ENCODE results near the gene HOXB5. TPM values are rescaled to one million over a fixed set of nuclear protein-coding genes. Genes with fewer than 3 reads are reported as not detected.
A peak's percentile ranks its signal among the peaks of the same experiment; 100 is the strongest.

HOXB5 gene
- total RNA-seq, 1 donor from 2014 or later: 2.1 TPM

DNA sequence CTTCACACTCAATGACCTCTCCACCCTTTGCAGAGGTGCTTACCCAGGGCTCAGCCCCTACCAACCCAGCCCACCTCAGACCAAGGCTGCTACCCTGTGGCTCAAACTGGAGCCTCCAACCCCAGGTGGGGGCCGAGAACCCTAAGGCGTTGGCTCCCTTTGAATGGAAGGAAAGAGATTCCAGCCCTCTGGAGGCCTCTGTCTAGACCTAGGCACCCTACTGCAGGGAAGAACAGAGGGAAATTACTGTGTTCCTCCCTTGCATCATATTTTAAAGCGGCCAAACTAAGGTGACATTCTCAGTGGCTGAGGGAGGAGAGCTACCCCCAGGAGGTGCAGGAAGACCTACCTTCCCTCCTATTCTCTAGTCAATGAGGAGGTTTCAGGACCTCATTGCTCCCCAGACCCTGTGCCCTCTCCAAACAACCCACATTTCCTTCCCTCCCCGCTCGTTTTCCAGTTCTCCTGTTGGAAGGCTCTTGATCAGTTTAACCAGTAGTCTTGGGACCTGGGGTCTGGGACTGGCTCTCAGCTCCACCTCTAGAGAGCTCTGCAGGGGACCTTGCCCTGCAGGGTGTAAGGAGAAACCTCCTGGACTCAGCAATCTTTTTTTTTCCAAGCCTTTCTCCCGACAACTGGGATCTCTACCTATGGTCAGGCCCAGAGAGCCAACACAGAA, 27.0 kb upstream of the HOXB5 start:
- no peak overlapping the region for H3K27ac Mint-ChIP-seq
- no peaks in the 10 kb centered on the region for H3K36me3 Mint-ChIP-seq (ENCODE audit: insufficient read depth)
- H3K4me1 Mint-ChIP-seq (ENCODE audit: low read depth): peaks cover 4% of the 10 kb centered on the region
- DNase-seq (ENCODE audit: low spot score, unreplicated experiment): no peak
- TF ChIP-seq CTCF (IDR thresholded peaks at IDR 0.05; ENCODE audit: unreplicated experiment): no peak
- no peaks in the 10 kb centered on the region for H3K9me3 Mint-ChIP-seq (ENCODE audit: low read depth)
- H3K27me3 Mint-ChIP-seq: peaks cover 93% of the 10 kb centered on the region
- H3K4me3 Mint-ChIP-seq (ENCODE audit: low read depth): no peak overlapping the region

DNA sequence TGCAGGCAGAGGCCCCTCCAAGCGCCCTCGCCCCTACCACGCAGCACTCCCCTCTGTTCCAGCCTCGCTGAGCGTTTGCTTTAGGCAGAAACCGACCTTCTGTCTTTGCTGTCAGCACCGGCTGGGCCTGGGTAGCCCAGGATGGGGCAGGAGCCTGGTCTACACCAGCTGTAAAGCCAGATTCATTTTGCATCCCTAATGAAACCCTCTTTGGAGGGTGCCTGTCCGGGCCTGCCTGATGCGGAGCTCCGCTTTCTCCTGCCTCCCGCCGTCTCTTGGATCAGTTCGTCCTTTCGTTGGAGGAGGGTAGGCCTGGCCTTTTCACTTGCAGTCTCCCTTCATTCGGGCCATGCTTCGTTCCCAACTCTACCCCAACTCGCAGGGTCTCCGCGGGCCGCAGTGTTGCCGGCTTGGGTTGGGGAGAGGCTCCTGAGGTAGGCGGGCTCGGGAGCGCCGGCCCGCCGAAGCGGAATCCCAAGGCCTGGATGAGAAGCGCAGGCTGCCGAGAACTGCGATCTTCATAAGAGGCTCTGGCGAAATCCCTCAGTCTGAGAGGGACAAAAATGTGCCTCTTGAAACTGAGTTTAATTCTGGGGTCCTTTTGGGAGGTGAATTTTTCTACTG, 26.4 kb upstream of the HOXB5 start:
- peaks cover 97% of the 10 kb centered on the region for H3K27me3 Mint-ChIP-seq
- no peak for DNase-seq (ENCODE audit: low spot score, unreplicated experiment)
- peaks cover 3% of the 10 kb centered on the region for H3K4me1 Mint-ChIP-seq (ENCODE audit: low read depth)
- peak overlapping the region; percentile 16 for H3K27ac Mint-ChIP-seq
- H3K36me3 Mint-ChIP-seq (ENCODE audit: insufficient read depth): no peaks in the 10 kb centered on the region
- no peaks in the 10 kb centered on the region for H3K9me3 Mint-ChIP-seq (ENCODE audit: low read depth)
- no peak for TF ChIP-seq CTCF (IDR thresholded peaks at IDR 0.05; ENCODE audit: unreplicated experiment)
- no peak overlapping the region for H3K4me3 Mint-ChIP-seq (ENCODE audit: low read depth)

- peak overlapping the region; percentile 71 for H3K27ac Mint-ChIP-seq
These were observed 24.8 kb upstream of the HOXB5 start for GRCh38 chr17:48618256-48618896.

DNA sequence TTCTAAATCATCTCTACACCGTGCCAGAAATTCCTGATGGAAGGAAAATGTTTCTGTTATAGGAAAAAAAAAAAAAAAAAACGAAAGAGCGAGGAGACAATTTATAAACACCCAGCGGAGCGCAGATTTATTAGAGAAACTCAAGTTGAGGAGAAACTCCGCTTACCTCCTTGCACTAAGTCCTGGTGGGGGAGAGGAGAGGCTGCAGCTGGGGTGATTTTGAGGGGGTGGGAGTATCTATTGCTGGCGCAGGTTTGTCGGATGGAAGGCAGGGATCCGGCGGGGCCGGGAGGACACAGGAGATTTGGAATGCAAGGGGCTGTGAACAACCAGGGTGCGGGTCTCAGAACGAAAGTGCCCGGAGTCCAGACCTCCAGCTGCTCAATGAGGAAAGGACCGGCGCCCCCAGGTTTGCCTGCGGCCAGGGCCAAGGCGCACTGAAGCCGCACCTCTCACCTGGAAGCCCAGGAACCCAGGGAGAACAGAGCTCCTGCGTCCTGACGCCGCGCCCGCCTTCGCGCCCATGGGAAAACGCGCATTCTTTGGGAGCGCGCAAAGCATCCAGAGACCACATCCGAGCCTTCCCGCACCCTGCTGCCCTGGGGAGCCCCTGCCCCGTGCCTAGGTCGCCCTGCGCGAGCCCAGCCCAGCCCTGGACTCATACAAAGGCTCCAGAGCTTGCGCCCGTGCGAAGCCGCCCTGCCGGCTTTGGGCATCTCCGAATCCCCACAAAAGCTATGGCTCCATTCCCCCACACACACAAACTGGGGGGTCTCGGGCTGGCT, 24.1 kb upstream of the HOXB5 start:
- DNase-seq (ENCODE audit: low spot score, unreplicated experiment): no peak
- Mint-ChIP-seq H3K36me3 (ENCODE audit: insufficient read depth) (no peaks in the 10 kb centered on the region), H3K27me3 (peaks cover 98% of the 10 kb centered on the region), H3K4me1 (ENCODE audit: low read depth) (peaks cover 4% of the 10 kb centered on the region), H3K27ac (peak overlapping the region; percentile 5), H3K4me3 (ENCODE audit: low read depth) (no peak overlapping the region), H3K9me3 (ENCODE audit: low read depth) (no peaks in the 10 kb centered on the region)
- TF ChIP-seq CTCF (IDR thresholded peaks at IDR 0.05; ENCODE audit: unreplicated experiment): no peak

More at GRCh38 chr17:48618256-48618896, 24.8 kb upstream of the HOXB5 start:
- no peaks in the 10 kb centered on the region for H3K9me3 Mint-ChIP-seq (ENCODE audit: low read depth)
- peak; percentile 93 for DNase-seq (ENCODE audit: low spot score, unreplicated experiment)
- H3K36me3 Mint-ChIP-seq (ENCODE audit: insufficient read depth): no peaks in the 10 kb centered on the region
- peaks cover 99% of the 10 kb centered on the region for H3K27me3 Mint-ChIP-seq
- TF ChIP-seq CTCF (IDR thresholded peaks at IDR 0.05; ENCODE audit: unreplicated experiment): peak; percentile 98
- H3K4me1 Mint-ChIP-seq (ENCODE audit: low read depth): peaks cover 3% of the 10 kb centered on the region
- H3K4me3 Mint-ChIP-seq (ENCODE audit: low read depth): peak overlapping the region; percentile 33

Data from progenitor cell of endocrine pancreas (in vitro differentiated cells).